Erythroblast (primary cell): ENCODE measurements around the gene MGAT1.
A peak's percentile ranks its signal among the peaks of the same experiment; 100 is the strongest.
"Not testable (repeated sequence)": the region's sequence is repeated elsewhere in the genome, so short reads cannot be mapped to it uniquely, and the experiment has no call there.

ENCODE experiments used
- DNase-seq, 2 experiments: peaks; one replicate each; lab custom pipeline; 2025; lab: John Stamatoyannopoulos, UW
- GATA1 ChIP-seq: IDR thresholded peaks from 2 replicates; pipeline ENCODE4 v1.6.1; 2011; ENCODE audit warnings: low read depth, mild to moderate bottlenecking, control low read depth, low read length, moderate library complexity
- POLR2A ChIP-seq: IDR thresholded peaks from 2 replicates; pipeline ENCODE4 v1.6.1; 2011; ENCODE audit warnings: mild to moderate bottlenecking, low read length

Gene MGAT1

GRCh38 chr5:180790020-180790419 lies 12.6 kb downstream of the MGAT1 start:
- no peak for TF ChIP-seq POLR2A
- no peak for TF ChIP-seq GATA1
- DNase-seq: peak in 1 of 2 experiments; percentile 29

DNA sequence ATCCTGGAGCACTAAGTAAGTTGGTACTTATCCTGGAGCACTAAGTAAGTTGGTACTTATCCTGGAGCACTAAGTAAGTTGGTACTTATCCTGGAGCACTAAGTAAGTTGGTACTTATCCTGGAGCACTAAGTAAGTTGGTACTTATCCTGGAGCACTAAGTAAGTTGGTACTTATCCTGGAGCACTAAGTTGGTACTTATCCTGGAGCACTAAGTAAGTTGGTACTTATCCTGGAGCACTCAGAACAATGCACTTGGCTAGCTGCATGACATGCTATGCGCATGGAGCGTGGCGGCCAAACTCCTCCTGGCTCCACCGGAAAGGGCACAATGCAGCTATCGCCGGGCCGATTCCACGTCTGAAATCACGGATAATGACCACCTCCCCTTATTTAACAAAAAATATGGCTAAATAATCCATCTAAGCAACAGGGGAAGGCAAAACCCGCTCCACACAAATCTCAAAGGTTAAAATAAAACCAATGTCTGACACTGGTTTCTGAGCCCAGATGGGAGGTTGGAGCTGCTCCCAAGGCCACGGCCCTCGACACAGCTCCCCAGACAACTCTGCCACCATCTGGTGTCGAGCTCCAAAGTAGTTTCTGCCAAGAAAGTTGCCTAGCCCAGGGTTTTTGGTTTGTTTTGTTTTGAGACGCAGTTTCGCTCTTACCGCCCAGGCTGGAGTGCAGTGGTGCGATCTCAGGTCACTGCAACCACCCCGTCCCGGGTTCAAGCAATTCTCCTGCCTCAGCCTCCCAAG lies 13.8 kb downstream of the MGAT1 start:
- DNase-seq: not testable (repeated sequence)

- DNase-seq: no peak
- TF ChIP-seq POLR2A (no peak), GATA1 (no peak)
These were observed 14.7 kb downstream of the MGAT1 start for GRCh38 chr5:180787711-180788431.

DNA sequence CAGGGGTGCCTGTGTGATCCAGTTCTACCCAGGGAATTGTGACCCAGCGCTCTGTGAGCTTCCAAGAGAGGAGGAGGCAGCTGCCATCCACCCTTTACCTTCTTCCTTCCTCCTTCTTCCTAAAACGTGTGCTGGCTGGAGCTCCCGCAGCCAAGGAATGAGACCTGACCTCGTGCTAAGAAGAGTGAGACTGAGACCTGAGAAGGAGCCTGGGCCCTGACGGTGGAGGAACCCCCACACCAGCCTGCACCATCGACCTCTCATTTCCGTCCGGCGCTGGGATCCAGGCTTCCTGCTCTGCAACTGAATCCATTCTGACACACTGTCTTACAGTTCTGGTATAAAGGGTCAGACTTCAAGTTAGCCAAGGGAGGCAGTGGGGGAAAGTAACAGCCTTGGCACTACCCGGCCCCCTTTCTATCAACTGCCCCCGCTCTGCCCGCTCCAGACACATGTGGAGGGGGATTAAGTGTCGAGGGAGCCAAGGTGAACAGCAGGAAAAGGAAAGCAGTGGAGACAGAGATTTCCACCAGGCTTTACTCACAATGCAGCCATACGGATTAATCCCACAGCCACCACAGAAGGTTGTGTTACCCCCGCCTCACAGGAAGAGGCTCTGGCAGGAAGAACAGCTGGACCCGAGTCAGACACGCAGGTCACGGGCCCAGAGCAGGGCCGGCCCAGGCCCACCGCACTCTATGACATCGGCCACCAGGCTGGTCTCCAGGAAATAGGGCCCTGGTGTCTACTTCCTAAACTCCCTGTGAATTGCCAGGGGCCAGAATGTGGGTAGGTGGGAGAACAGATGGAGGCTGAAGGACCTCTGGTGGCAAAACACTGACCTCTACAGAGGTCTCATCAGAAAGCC lies 15.8 kb downstream of the MGAT1 start:
- DNase-seq: no peak
- no peak for TF ChIP-seq GATA1
- no peak for TF ChIP-seq POLR2A

GRCh38 chr5:180785794-180786221 lies 16.8 kb downstream of the MGAT1 start:
- no peak for TF ChIP-seq POLR2A
- TF ChIP-seq GATA1: no peak
- DNase-seq: no peak

GRCh38 chr5:180785121-180785781 lies 17.4 kb downstream of the MGAT1 start:
- no peak for TF ChIP-seq POLR2A
- TF ChIP-seq GATA1: no peak
- no peak for DNase-seq

GRCh38 chr5:180784497-180785097 lies 18.0 kb downstream of the MGAT1 start:
- TF ChIP-seq POLR2A (no peak), GATA1 (no peak)
- peak; percentile 86 to 90 for DNase-seq

DNA sequence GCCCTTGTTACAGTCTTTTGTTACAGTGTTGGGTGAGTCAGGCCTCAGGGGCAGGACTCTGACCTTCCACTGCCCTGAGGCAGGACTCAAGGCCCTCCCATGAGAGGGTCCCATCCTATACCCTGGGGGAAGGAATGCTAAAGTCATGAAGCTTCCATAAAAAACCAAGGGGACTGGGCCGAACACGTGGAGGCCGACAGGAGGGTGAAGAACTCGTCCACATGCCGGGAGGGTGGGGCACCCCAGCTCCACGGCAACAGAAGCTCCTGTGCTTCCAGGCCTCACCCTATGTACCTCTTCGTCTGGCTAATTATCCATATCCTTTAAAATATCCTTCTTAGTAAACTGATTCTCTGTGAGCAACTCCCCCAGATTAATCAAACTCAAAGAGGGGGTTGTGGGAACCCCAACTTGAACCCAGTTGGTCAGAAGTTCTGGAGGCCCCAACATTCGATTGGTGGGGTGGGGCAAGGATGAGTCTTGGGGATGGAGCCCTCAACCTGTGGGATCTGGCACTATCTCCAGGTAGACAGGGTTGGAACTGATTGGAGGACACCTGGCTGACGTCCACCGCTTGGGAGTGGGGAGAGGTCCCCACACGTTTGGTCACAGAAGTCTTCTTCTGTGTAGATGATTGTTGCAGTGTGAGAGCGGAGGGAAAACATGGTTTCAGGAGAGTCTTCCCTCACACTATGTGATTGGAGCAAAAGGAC lies 19.1 kb downstream of the MGAT1 start:
- no peak for DNase-seq
- TF ChIP-seq GATA1 (no peak), POLR2A (no peak)

GRCh38 chr5:180782748-180783147 lies 19.9 kb downstream of the MGAT1 start:
- DNase-seq: peak in 1 of 2 experiments; percentile 28
- TF ChIP-seq GATA1 (no peak), POLR2A (no peak)

DNA sequence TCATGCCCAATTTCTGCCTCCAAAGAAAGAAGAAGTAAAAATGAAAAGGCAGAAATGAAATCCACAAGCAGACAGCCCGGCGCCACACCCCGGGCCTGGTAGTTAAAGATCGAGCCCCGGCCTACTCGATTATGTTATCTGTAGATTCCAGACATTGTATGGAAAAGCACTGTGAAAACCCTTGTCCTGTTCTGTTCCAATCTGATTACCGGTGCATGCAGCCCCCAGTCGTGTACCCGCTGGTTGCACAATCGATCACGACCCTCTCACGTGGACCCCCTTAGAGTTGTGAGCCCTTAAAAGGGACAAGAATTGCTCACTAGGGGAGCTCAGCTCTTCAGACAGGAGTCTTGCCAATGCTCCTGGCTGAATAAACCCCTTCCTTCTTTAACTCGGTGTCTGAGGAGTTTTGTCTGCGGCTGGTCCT lies 20.7 kb downstream of the MGAT1 start:
- peak; percentile 14 for TF ChIP-seq POLR2A
- DNase-seq: peak; percentile 71 to 88

DNA sequence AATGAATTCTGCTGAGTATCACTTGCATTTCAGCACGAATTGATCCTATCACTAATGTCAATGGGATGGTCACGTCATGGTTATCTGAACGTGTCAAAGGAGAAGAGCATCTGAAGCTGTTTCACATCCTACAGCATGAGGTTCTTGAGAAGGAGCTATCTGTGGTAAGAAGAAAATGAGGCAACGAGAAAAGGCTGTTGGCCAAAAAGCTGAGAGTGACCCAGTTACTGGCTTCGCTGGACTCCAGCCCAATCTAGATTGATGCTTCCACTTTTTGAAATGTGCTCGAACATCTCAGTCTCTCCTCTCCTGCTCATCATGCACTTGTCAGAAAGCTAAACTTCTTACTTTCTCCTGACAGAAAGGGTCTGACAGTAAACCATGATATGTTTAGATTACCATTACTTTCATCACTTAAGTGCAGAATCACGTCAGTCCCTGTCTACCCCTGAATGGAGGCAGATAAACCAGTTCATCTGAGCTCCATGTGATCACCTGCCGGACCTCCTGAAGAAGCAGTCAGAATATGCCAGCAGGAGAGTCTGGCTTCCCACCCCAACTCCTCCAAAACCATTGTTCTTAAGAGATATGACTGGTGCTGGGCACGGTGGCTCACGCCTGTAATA lies 22.5 kb downstream of the MGAT1 start:
- TF ChIP-seq POLR2A (no peak), GATA1 (no peak)

GRCh38 chr5:180777475-180777874 lies 25.1 kb downstream of the MGAT1 start:
- no peak for DNase-seq
- TF ChIP-seq POLR2A (no peak), GATA1 (no peak)

More for the DNA sequence above, 22.5 kb downstream of the MGAT1 start:
- peak; percentile 18 to 23 for DNase-seq
